GM19397 (cell line): ENCODE results near the gene IQCM.

Experiments
- ATAC-seq: cut with Tn5 transposase; IDR thresholded peaks from one replicate; pipeline ENCODE4 v1.9.1; 2021; ENCODE audit warnings: mild to moderate bottlenecking, moderate library complexity; ENCODE audit not compliant: unreplicated experiment

The IQCM gene

DNA sequence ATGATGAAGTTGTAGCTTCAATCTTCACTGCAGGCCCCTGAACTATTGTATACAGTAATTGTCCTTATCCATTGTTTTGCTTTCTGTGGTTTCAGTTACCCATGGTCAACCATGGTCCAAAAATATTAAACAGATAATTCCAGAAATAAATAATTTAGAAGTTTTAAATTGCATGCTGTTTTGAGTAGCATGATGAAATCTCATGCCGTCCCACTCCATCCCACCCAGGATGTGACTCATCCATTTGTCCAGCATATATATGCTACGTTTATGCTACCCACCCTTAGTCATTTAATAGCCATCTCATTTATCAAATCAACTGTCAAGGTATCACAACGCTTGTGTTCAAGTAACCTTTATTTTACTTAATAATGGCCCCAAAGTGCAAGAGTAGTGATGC is 34.5 kb downstream of the IQCM start:
- ATAC-seq: no peak

DNA sequence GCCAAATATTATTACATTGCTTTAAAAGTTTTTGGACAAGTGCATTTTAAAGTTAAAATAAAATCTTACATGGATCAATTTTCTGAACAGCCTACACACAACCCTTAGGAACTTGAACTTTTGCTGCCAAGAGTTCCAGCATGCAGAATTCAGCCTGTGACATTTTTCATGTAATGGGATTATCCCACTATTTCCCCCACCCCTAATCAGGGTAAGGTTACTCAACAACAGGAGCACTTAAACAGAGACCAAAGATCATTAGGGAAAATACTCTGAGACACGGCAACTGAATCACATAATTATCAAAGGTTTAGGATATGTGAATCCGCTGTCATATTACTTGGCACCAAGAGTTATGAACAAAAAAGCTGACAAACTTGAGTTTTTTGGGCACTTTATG is 47.2 kb downstream of the IQCM start:
- ATAC-seq: no peak

DNA sequence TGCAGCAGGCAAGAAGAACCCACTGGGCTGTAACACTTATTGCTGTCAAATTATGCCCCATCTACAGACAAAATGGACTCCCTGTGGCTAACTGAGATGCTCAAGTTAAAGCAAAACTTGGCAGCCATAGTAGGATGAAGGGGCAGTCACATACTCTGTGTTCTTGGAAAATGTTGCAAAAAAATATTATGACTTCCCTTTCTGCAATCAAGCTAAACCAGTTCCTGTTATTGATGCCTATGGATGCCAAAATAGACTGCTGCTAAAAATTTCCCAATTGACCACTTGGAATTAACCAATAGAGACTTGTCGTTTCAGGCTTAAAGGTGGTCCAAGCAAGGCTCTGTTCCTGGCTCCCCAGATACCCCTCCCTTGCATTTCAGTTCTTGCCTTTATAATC is 49.5 kb downstream of the IQCM start:
- no peak for ATAC-seq

DNA sequence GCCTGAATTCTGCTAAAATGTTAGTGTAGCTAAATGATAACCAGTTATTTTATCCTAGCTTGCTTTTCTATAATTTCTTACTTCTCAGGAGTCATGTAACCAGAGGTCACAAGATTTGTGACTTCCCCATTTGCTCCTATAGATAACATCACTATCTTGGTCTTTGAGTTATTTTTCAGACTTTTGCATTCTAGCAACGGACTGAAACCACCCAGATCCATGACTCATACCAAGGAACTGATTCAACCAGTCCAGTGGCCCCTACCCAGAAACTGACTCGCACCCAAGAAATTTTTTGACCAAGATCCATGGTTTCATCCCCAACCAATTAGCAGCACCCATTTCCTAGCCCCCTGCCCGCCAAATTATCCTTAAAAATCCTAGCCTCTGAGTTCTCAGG is 50.0 kb downstream of the IQCM start:
- no peak for ATAC-seq

DNA sequence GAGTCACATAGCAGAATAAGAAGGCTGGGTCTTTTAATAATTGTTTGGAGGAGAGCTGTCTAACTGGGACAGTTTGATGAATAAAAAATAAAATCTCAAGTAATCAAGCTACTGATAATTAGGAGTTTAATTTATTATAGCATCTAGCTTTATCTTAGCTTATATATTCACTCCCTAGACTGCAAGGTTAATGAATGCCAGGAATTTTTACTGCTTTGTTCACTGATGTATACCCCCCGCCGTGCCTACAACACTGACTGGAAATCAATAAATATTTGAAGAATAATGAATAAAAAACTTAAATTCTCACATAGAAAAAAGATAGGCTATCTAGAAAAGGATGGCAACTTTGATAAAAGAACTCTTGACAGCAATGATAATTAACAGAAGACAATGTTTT is 59.7 kb downstream of the IQCM start:
- ATAC-seq: no peak

DNA sequence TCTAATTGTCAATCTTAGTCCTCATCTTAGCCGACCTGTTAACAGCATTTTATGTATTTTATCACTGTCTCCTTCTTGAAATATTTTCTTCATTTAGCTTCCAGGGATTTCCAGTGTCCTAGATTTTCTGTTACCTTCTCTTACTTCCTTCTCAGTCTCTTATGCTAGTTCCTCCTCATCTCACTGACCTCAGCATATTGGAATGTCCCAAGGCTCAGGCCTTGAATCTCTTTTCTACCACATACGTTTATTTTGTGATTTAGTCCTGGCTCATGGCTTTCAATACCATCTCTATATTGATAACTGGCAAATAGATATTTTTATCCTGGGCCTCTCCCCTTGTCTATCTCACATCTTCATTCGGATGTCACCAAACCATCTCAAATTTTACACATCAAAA is 61.1 kb downstream of the IQCM start:
- ATAC-seq: no peak

DNA sequence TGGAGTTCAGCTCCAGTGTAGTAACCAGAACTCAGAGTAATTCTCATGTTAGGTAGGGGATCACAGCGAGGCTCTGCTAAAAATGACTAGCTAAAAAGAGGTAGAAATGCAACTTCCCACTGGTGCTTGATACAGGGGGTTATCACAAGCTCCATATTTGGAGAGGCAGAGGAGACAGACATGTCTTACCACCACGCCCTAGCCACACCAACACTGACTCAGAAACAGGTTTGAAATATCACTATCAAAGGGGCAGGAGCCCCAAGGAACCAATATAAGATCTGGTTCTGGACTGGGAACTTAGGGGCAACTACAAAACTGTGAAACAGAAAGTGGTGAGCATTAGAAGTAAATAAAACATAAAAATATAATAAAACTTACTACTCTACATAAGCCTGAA is 62.9 kb downstream of the IQCM start:
- ATAC-seq: no peak

DNA sequence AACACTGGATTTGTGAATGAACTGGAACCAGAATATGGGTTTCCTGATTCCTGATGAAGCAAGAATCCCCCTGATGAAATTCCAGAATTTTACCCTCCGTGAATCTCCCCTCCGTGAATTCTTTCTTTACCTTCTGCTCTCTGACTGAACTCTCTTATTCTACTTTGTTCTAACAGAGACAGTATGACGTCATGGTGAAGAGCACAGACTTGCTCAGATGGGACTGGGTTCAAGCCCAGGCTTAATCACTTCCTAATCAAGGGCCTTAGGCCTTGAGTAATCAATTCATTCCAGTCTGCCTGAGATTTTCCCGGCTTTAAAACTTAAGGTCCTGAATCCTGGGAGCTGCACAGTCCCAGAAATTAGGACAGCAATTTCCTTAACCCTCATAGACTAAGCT is 64.5 kb downstream of the IQCM start:
- ATAC-seq: no peak

DNA sequence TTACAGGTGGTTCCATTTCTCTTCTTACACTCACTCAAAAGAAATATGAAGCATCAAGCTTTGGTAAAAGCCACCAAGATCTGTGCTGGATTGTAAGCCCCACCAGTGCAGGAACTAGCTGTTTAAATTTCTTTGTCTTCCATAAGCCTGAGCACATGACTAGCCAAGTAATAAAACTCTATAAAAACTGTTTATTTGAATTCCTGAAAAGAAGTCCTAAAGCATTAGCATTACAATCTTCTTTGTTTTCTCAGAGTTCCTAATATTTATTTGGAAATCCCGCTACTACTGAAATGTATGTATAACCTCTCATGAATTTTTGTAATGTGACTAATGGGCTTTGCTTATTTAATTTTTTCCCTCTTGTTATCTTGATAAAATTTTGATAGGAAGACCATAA is 65.9 kb downstream of the IQCM start:
- no peak for ATAC-seq

DNA sequence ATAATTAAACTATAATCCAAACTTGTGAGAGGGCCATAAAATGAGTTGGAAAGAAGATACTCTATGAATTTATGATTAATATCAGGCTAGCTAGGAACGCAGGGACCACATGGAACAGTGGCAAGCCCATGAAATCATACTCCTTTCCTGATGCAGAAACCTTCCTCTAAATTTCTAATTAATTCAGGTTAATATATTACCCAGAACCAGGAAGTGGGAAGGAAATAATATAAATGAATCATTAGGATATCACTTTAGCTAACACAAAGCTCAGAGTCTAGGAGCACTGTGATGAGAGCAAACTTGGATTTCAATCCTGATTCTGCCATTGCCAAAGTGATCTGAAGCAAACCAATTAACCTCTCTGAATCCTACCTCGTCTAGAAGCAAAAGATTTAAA is 68.0 kb downstream of the IQCM start:
- ATAC-seq: no peak

DNA sequence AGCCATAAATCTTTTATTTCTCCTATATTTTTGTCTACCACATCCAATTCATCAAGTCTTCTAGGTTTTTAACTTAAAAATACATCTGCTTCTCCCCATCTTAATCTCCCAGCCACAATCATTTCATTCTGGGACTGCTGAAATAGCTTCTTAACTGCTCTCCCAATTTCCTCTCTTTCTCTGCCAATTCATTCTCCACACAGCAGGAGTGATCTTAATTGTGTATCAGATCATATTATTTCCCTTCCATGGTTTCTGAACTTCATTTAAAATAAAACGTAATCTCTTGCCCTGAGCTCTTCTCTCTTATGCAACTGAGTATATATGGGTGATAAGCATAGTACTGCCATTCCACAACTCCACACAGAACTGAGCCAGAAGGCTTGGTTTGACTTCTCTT is 69.4 kb downstream of the IQCM start:
- no peak for ATAC-seq

DNA sequence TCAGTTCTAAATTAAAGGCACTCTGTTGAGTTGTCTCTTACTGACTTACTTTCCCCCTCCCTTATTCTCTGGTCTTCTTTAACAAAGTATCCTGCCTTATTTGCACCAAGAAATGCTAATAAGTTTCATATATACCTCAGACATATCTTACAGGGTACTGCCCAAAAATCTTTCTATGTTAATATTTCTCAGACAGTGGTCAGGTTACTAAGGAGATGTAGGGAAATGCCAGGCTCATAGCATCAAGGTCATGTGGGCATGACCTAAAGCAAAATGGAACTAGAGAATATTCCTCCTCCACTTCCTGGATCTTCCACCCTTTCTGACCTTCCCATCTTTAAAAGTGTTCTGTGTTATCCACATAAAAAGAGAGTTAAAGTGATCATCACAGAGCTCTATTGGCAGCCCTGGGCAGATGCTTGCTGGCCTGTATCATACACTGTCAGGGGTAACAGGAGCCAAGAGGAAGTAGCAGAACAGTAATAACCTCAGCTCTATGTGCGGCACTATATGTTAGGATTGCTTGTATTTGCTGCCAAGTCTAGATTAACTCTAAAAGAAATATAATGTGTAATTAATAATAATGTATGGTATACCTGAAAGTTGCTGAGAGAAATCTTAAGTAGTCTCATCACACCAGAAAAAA is 74.3 kb downstream of the IQCM start:
- no peak for ATAC-seq

DNA sequence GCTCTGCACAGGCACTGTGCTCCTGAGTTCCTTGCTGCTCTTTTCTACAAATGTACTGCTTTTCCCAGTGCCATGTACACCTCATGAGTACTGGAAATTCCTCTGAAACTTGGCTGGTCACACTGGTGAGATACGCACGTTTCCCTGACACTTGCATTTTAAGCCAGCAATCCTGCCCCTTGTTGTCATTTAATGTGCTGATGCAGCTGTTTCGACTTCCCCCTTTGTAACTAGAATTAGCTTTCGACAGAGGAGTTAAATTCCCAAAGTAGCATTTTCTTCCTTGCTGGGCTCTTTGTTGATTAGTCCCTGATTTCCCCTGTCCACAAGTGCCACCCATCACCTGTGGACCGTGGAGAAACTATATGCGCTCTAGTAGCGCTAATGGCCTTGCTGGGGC is 77.5 kb downstream of the IQCM start:
- no peak for ATAC-seq

DNA sequence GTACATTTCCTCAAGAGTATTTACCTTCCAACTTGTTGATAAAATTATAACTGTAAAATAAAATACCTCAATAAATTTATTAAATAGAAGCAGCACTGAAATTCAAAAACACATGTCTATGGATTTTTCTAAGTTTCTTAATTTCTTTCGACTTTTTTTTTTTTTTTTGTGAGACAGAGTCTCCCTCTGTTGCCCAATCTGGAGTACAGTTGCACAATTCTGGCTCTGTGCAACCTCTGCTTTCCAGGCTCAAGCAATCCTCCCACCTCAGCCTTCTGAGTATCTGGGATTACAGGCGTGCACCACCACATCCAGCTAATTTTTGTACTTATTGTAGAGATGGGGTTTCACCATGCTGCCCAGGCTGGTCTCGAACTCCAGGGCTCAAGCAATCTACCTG is 79.8 kb downstream of the IQCM start:
- ATAC-seq: no peak

DNA sequence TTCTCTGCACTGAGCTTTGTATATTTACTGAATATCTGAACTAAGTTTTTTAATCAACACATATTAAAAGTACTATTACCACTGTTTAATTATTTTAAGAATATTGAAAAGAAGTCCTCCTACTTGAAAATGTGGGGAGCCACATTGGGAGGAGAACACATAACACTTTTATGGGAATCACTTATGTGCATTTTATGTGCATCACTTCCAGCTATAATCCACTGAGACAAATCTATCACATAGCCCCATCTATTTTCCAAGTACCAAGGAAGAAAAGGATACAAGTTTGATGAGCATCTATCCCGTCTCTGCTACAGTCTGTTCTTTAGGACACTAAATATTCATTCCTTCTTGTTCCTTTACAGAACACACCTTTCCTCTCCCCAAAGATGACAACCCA is 87.2 kb downstream of the IQCM start:
- no peak for ATAC-seq

DNA sequence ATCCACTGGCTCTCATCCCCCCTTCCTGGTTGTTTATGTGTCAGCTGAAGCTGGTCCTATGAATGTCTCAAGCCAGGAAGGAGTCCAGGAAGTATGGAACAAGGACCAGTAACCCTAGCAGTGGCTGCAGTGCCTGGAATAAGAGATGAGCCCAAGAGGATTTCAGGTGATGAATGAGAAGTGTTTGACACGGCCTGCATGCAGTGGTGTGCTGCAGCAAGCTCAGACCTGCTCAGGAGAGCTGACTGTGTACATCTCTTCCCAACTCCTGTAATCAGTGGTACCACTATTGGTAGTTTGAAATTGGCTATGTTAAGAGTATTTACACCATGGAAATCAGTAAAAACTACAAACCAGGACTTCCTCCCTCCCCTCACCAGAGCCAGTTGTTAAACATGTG is 88.0 kb downstream of the IQCM start:
- ATAC-seq: no peak

DNA sequence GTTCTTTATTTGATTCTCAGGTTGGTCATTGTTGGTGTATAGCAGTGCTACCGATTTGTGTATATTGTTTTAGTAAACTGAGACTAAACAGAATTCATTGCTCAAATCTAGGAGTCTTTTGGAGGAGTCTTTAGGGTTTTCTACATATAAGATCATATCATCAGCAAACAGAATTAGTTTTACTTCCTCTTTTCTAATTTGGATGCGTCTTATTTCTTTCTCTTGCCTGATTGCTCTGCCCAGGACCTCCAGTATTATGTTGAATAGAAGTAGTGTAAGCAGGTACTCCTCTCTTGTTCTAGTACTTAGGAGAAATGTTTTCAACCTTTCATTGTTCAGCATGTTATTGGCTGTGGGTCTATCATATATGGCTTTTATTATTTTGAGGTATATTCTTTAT is 92.6 kb downstream of the IQCM start:
- ATAC-seq: no peak

DNA sequence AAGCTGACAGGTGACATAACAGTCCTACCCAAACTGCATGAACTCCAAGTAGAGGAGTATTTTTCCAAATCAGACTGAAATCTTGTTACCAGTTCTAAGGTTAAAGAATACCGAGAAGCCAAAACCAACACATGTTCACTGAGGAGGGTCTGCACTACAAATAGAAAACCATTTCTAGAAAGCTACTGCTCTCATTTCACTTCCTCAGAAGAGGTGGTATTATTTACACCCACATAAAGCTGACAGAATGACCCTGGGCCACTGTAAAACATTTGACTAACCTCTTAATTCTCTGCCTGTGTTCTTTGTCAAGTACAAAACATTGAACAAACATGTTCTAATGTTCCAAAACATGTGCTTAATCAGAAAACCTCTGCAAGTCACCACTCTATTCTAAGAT is 95.8 kb downstream of the IQCM start:
- no peak for ATAC-seq

DNA sequence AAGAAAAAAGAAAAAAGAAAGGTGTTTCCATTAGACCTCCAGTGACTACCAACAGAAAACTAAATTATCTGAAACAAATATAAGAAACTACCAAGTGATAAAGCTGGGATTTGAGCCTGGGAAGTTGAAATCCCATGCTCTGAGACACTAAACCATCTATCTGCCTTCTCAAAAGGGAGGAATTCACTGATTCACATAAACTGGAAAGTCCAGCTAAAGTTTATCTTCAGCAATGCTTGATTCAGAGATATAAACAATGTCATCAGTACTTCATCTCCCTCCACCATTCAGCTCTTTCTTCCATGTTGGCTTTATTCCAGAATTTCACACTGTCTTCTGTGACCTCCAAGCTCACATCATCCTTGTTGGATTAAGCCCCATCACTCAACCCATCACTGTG is 96.3 kb downstream of the IQCM start:
- no peak for ATAC-seq

DNA sequence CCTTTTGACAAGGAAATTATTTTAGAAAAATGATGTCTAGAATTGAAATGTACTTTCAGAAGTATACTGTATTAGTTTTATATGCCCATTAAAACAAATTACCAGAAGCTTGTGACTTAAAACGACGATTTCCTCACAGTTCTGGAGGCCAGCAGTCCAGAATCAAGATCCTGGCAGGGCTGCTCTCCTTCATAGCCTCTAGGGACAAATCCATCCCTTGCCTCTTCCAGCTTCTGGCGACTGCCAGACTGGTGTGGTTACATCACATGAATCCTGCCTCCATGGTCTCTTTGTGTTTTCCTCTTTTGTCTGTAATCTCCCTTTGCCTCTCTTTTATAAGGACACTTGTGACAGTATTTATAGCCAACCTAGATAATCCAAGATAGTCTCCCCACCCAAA is 97.1 kb downstream of the IQCM start:
- no peak for ATAC-seq

DNA sequence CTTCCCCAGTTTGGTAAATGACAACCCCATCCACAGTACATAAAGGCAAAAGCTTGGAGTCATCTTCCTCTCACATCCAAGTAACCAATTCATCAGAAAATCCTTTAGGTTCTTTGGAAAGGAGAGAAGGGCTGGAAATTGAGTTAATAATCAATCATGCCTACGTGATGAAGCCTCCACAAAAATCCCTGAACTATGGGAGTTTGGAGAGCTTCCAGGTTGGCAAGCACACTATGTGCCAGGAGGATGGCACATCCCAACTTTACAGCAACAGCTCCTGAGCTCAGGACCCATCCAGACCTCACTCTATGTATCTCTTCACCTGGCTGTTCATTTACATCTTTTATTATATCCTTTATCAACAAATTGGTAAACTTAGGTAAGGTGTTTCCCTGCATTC is 98.9 kb downstream of the IQCM start:
- ATAC-seq: no peak

DNA sequence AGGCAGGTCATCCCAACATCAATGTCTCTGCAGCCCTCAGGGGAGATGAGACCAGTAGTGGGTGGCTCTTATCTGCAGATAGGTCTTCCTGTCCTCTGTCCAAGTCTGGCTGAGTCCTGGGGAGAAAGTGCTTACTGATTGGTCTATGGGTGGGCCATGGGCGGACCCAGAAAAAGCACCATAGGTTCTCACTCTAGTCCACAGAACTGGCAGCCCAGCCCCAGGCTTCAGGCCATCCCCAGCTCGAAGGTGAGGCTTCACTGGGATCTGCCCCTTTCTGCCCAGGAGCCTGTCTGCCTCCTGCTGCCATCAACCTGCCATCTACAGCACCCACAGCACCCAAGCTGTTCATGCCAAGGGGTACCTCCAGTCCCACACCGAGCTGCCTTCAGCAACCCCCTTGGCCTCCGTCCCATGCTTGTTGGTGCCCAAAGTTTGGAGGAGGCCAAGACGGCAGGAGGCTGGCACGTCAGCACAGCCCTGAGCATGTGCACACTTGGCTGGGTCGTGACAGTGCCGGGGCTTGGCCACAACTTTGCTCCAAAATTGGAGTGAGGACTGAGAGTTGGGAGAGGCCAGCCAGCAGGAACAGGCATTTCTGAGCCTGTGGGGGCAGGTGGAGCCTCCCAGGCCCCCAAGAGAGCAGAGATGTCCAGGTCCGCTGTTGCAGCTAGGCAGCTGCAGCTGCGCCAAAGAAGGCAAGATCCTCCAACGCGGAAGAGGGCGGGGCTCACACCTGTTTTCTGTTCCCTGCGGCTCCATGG is 99.6 kb downstream of the IQCM start:
- no peak for ATAC-seq

DNA sequence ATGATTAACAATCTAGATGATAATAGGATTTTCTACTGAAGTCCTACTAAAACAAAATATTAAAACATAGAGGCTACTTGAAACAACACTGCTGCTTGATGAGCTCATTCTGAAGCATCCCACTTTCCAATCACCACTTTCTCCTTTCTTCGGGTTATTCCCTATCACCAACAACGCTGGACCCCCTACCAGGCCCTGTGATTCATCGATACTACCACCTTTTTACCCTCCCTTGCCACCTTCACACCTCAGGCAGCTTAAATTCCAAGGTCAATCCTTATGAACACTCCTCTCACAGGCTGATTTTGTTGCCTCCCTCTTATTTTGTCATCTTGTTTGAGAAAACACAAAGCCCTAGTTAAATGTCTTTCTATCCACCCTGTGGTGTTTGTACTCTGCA is 102.6 kb downstream of the IQCM start:
- ATAC-seq: no peak
